Inferior parietal cortex (tissue), 1 donor: ENCODE results near the gene IGFL3.
A peak's percentile ranks its signal among the peaks of the same experiment; 100 is the strongest.
"Not testable (repeated sequence)": the region's sequence is repeated elsewhere in the genome, so short reads cannot be mapped to it uniquely, and the experiment has no call there.

Experiments
- DNase-seq: peaks from one replicate; pipeline ENCODE4 v3.0.0-alpha.2; 2016; ENCODE audit errors: extremely low spot score

The IGFL3 gene

DNA sequence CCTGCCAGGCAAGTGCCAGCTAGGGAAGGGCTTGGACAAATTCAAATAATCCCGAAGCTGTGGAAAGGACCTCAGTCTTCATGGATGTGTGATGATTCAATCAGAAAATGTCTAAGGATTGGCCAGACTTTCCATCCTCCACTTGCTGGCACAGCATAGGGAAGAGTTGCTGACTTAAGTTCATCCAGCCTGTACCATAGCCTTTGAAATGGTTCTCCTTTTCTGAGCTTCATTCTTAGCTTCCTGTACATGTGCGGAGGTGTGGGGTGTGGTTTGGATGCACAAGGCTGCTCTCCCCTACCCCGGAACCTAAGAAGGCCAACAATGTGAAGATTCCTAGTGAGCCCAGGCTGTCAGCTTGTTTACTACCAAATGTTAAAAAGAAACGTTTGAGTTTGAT lies 959 bp upstream of the IGFL3 start:
- DNase-seq, result no peak

- DNase-seq, result no peak
Measured at GRCh38 chr19:46118136-46118535, 6.4 kb downstream of the IGFL3 start.

- DNase-seq, result no peak
Measured at GRCh38 chr19:46116121-46116520, 8.4 kb downstream of the IGFL3 start.

GRCh38 chr19:46115396-46116106 lies 8.9 kb downstream of the IGFL3 start:
- no peak for DNase-seq

DNA sequence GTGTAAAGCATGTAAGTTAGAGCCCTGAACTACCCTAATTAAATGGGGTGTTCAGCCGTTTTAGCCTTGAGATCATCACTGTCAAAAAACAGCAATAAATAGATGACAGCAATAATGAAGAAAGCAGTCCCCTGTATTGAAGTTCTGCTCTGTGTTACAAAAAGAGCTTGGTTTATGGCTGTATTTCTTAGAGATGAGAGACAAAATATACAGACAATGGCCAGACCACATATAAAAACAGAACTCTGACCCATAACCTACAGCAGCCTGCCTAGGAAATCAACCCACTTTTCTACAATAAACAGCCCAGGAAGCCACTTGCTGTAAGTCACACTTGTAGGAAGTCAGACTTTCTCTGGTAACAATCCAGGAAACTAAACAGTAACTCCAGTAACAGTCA lies 10.8 kb downstream of the IGFL3 start:
- DNase-seq, result no peak

- no peak for DNase-seq
Measured at GRCh38 chr19:46112527-46112926, 12.0 kb downstream of the IGFL3 start.

DNA sequence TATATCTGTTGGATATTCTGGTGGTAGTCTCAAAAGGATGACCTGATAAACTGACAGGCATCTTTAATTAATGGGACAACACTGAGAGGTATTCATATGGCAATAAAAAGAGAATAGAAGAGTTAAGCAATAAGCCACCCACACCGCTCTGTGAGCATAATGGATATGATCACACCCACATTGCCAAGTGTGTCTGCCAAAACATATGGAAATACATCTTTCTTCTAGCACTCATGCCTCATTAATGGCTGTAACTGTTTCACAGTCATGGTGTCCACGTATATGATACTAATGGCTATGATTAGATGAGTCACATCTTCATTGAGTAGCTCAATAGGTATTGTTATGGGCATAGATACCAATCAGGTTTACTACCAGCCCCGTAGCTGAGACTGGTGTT lies 13.1 kb downstream of the IGFL3 start:
- no peak for DNase-seq

- no peak for DNase-seq
Measured at GRCh38 chr19:46109876-46110275, 14.6 kb downstream of the IGFL3 start.

DNA sequence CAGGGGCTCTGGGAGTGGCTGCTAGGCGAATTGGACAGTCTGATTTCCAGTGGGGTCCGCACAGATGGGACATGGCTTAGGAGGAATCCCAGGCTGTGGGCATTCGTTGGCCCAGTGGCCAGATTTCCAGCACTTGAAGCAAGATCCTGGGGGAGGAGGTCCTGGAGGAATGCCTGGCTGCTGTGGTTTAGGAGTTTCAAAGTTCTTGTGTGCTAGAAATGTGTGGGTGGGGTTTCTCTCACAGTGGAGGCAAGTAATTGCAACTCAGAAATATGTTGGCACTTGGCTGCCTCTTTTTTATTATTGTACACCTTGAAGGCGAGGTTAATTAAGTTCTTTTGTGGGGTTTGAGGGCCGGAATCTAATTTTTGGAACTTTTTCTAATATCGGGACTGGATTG lies 17.1 kb downstream of the IGFL3 start:
- no peak for DNase-seq

DNA sequence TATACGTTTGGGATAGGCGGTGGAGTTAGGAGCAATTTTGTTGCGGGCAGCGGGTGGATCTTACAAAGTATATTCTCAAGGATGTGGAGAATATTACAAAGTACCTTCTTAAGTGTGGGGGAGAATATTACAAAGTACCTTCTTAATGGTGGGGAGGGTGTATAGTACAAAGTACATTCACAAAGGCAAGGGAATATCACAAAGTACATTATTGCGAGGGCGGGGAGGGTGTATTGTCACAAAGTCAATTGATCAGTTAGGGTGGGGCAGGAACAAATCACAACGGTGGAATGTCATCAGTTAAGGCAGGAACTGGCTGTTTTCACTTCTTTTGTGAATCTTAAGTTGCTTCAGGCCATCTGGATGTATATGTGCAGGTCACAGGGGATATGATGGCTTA lies 22.2 kb downstream of the IGFL3 start:
- DNase-seq, result not testable (repeated sequence)

GRCh38 chr19:46101293-46101692 lies 23.2 kb downstream of the IGFL3 start:
- no peak for DNase-seq

DNA sequence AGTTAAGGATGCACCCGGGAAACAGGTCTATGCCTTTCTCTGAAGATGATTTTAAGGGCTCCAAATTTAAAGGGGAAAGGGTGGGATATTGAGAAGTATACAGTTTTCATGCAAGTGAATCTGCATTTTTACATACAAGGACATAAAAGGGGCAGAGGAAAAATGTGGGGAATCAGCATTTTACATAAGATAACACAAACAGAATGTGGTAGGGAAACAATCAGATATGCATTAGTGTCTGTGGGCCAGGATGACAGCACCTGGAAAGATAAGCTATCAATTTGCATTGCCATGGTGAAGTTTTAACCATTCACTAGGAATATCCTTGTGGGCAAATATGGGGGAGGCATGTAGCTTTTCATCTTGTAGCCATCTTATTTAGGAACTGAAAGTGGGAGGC lies 24.1 kb downstream of the IGFL3 start:
- DNase-seq, result no peak

DNA sequence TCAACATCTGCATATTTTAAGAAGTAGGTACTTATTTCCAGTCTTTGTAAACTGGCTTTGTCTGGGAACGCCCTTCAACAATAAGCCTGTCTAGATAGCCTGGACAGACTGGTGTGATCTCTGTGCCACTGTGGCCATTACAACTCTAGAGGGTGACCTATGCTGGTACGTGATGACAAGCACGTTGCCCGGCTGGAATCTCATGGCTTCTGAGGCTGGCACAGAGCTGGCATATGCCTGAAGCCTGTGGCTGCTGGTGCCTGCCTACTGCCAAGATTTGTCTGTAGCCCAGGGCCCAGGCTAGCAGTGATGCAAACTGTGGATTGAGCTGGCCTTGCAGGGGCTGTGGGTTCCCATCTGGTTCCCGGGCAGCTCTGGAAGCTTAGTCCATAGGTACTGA lies 34.0 kb downstream of the IGFL3 start:
- no peak for DNase-seq

GRCh38 chr19:46089432-46089831 lies 35.1 kb downstream of the IGFL3 start:
- no peak for DNase-seq

GRCh38 chr19:46088101-46088500 lies 36.4 kb downstream of the IGFL3 start:
- DNase-seq, result no peak

GRCh38 chr19:46085888-46086287 lies 38.6 kb downstream of the IGFL3 start:
- no peak for DNase-seq

GRCh38 chr19:46082728-46083050 lies 41.8 kb downstream of the IGFL3 start:
- no peak for DNase-seq

DNA sequence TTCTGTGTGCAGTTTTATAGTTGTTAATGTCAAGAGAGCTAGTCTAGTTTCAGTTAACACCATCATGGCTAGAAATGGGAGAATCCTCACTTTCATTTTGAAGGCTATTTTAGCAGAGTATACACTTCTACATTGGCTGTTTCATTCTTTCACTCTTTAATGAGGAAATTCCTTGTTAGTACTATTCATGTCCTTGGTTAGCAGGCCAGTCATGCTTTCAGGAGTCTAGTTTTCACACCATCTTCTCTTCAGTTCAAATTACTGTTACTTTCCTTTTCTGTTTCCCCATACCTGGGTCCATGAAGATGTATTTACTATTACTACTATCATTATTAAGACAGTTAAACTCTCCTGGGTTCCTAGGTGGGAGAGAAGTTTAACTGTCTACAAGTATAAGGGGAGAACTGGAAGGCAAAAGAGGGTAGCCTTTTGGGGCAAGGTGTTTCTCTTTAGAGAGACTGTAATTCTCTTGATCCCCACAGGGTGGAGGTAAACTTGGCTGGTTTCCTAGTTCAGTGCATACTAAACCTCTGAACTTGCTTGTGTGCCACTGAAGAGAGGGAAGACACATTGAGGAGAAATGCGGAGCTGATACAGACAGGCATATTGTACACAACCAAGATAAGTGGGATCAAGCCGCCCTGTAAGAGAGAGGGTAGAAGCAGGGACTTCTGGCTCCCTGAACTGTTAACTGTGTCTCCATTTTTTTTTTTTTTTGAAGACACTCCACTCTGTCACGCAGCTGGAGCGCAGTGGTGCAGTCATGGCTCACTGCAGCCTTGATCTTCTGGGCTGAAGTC lies 42.4 kb downstream of the IGFL3 start:
- DNase-seq, result peak; percentile 52

- DNase-seq, result no peak
Measured at GRCh38 chr19:46080561-46080960, 43.9 kb downstream of the IGFL3 start.

- DNase-seq, result no peak
Measured at GRCh38 chr19:46079576-46079975, 44.9 kb downstream of the IGFL3 start.

DNA sequence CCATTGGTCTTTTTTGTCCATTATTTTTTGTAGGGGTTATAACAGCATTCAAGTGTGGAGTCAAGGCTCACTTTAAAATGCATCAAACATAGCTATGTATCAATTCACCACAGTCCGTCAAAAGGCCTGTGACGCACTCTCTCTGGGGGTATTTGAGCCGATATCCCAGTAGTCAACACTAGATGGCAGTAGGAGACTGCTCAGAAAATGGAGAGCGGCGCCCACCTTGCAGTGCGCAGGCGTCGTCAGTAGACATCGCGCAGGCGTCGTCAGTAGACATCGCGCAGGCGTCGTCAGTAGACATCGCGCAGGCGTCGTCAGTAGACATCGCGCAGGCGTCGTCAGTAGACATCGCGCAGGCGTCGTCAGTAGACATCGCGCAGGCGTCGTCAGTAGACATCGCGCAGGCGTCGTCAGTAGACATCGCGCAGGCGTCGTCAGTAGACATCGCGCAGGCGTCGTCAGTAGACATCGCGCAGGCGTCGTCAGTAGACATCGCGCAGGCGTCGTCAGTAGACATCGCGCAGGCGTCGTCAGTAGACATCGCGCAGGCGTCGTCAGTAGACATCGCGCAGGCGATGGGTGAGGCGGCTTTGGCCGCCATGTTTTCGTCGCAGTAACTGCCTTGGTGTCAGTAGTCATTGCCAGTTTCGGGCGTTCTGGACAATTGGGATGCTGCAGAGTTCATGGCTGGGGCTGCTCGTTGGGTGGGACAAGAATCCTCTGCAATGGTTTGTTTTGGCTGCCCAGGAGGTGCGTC lies 45.7 kb downstream of the IGFL3 start:
- peak; percentile 86 for DNase-seq

GRCh38 chr19:46077815-46078167 lies 46.7 kb downstream of the IGFL3 start:
- DNase-seq, result no peak
